GM18520 (cell line): ENCODE measurements around the gene SLC26A11.

Experiments
- ATAC-seq: cut with Tn5 transposase; IDR thresholded peaks from one replicate; pipeline ENCODE4 v1.9.1; 2021; ENCODE audit not compliant: unreplicated experiment

SLC26A11 gene

GRCh38 chr17:80277751-80278671 lies 57.8 kb downstream of the SLC26A11 start:
- no peak for ATAC-seq

DNA sequence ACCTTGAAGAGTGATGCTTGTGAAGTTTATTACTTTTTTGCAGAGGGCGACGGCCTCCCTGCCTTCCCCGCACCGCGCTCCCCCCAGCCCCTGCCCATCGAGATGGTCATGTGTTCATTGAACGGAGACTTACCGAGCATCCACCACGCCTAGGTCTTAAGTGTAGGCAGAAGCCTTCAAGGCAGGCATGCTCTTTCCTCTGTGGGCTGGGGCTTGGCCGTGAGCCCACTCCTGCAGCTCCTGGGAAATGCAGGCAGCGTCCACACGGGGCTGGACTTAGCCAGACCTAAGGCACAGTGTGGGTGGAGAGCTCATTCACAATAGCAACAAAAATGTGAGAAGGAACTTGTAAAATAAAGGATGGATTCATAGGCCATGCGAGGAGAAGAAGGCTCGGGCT lies 59.7 kb downstream of the SLC26A11 start:
- no peak for ATAC-seq

DNA sequence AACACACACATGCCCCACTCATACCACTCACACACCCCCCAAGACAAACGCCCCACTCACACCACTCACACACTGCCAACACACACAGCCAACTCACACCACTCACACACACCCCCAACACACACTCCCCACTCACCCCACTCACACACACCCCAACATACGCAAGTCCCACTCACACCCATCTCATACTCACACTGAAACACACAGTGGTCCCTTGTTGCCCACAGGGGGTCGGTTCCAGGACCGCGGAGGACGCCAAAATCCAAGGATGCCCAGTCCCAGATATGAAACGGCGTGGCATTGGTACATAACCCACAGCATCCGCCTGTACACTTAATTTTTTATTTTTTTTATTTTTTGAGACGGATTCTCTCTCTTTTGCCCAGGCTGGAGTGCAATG lies 61.3 kb downstream of the SLC26A11 start:
- ATAC-seq: no peak

- no peak for ATAC-seq
These were observed 63.1 kb downstream of the SLC26A11 start for GRCh38 chr17:80283116-80283852.

DNA sequence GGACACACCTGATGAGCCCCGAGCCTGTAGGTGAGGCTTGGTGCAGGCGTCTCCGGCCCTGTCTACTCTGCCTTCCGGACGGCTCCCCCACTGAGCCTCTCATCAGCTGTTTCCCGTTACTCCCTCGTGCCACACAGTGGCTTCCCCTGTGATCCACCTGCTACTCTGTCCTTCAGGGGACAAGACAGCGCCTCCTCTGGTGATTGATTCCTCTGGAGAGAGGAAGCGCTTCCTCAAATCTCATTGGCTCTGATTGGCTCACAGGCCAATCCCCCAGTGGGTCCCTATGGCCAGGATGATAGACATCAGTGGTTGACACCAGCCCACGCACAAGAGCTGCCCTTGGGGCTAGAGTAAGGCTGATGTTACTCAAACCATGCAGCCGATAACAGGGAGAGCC lies 64.4 kb downstream of the SLC26A11 start:
- no peak for ATAC-seq

GRCh38 chr17:80285237-80285920 lies 65.2 kb downstream of the SLC26A11 start:
- ATAC-seq: no peak

- no peak for ATAC-seq
These were observed 66.4 kb downstream of the SLC26A11 start for GRCh38 chr17:80286638-80286960.

- no peak for ATAC-seq
These were observed 66.8 kb downstream of the SLC26A11 start for GRCh38 chr17:80287038-80287437.

- ATAC-seq: no peak
These were observed 67.8 kb downstream of the SLC26A11 start for GRCh38 chr17:80287806-80288567.

GRCh38 chr17:80289616-80290015 lies 69.4 kb downstream of the SLC26A11 start:
- no peak for ATAC-seq

DNA sequence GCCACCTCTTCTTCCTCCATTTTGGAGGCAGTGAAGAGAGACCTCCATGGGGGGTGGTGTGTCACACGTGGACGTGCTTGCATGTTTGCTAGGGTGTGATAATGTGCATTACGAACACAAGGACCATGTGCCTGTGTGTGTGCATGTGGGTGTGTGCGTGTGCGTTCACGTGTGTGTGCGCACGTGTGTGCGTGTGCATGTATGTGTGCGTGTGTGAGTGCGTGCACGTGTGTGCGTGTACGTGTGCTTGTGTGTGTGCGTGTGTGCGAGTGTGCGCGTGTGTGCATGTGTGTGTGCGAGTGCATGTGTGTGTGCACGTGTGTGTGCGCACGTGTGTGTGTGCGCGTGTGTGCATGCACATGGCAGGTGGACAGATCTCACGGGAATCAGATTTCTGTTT lies 69.9 kb downstream of the SLC26A11 start:
- no peak for ATAC-seq

- ATAC-seq: no peak
These were observed 71.0 kb downstream of the SLC26A11 start for GRCh38 chr17:80291260-80291659.

DNA sequence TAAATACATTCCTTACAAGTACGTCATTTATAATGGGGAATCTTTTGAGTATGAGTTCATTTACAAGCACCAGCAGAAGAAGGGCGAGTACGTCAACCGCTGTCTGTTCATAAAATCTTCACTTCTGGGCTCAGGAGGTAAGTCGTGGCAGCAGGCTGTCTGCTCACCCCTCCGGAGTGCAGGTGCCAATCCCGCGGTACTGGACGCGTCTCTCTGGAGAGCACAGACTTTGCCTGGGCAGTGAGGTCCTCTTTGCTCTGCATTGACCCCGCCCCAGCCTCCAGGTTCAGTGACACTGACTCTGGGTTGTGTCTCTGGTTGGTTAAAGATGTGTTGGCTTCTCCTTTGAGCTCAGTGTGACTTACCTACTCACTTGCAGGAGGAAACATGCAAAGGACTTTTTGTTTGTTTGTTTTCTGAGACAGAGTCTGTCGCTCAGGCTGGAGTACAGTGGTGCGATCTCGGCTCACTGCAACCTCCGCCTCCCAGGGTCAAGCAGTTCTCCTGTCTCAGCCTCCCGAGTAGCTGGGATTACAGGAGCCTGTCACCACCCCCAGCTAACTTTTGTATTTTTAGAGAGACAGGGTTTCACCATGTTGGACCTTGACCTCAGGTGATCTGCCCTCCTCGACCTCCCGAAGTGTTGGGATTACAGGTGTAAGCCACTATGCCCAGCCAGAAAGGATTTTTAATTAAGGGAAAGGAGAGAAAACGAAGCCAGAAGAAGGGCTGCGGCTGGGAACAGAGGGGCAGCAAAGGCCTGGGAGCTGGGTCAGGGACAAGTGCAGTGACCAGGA lies 71.7 kb downstream of the SLC26A11 start:
- no peak for ATAC-seq

DNA sequence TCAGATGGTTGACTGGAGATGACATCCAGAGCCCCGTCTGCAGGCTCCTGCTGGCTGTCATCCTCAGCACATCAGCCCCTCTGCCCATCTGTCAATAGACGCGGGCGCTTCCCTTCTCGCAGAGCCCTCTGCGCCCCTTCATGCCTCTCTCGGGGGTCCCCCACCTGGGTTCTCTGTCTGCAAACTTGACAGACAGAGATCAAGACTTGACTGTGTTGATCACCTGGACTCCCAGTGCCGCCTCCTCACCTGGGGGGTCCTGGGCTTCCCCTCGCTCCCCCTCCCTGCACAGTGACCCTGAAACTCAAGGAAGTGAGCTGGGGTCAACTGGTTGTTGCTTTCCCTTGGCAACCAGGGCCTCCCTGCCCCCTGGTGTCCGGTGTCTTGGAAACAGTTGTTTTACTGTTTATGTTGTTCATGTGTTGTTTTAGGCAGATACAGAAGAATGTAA lies 72.3 kb downstream of the SLC26A11 start:
- ATAC-seq: no peak

DNA sequence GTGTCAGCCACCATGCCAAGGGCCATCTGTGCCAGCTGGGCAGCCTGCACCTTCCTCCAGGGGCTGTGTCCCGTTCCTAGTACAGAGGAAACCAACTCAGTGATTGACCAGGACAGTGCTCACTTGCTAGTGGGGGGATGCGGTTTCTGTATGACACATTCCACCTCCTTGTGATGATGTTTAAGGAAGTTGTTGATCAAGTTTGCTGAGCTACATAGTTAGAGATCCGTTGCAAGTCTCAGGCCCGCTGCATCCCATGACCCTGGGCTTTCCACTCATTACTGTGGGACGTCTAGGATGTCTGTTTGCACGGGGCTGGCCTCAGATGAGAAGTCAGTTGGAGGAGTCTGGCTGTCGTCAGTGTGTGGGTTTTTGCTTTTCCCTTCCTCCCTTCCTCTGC lies 74.0 kb downstream of the SLC26A11 start:
- no peak for ATAC-seq

GRCh38 chr17:80294653-80295052 lies 74.4 kb downstream of the SLC26A11 start:
- ATAC-seq: no peak

DNA sequence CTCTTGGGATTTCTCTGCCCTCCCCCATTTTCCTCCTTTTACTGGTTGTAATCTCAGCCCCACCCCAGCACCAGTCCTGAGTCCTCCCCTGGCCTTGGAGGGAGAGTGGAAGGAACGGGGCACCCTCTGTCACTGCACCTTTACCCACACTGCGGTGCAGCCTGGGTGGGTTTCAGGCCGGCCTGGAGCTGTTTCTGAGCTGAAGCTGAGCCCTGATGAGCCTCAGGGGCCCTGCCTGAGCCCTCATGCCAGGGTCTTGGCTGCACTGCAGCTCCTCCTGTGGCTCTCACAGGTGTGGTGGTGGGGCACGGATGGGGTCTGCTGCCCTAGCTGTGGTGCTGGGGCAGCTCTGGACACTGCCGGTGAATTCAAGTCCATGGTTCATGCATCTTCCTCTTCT lies 74.9 kb downstream of the SLC26A11 start:
- no peak for ATAC-seq

GRCh38 chr17:80295559-80295958 lies 75.3 kb downstream of the SLC26A11 start:
- no peak for ATAC-seq

- ATAC-seq: no peak
These were observed 76.0 kb downstream of the SLC26A11 start for GRCh38 chr17:80296221-80296620.

DNA sequence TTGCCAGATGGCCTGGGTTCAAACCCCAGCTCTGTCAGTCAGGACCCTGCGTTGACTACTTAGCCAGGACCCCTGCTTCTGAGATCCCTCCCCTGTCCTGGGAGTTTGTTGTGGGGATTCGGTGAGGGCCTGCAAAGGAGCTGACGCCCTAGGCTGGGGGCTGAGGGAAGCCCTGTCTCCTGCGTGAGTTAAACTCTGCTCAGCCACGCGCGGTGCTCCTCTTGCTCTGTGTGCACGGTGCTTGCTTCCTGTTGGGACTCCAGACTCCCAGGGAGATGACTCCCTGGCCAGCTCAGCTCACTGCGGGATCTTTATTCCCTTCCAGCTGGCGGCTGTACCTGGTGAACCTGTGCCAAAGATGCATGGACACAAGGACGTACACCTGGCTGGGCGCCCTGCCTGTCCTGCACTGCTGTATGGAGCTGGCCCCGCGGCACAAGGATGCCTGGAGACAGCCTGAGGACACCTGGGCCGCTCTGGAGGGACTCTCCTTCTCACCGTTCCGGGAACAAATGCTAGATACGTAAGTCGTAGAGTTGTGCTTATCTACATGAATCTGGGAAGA lies 77.9 kb downstream of the SLC26A11 start:
- ATAC-seq: no peak
